ENCODE data around the gene PPP2R5C. TPM values are rescaled to one million over a fixed set of nuclear protein-coding genes. Genes with fewer than 3 reads are reported as not detected.

PPP2R5C gene
- total and polyA plus RNA-seq, 2 of the 4 experiments (the other 2 are of a cell fraction): 65.9 to 78.7 TPM

- Histone ChIP-seq H3K9me3 (ENCODE audit: control insufficient read depth, insufficient read depth, low read length) (no peaks in the 10 kb centered on the region), H3K79me1 (ENCODE audit: low read depth in 1 of 2, low read length in 2 of 2) (peaks cover 36 to 78% of the 10 kb centered on the region in 2 experiments), H2AK9ac (replicated peaks; ENCODE audit: low read depth, low read length, poor library complexity) (no peak overlapping the region), H3K4ac (ENCODE audit: low read depth, low read length) (no peak overlapping the region), H3K27ac (ENCODE audit: insufficient read depth, low read length) (no peak overlapping the region), H3K27me3 (ENCODE audit: control insufficient read depth, insufficient read depth, low read length) (no peaks in the 10 kb centered on the region), H2BK120ac (ENCODE audit: low read depth, low read length) (no peak overlapping the region), H3K4me2 (ENCODE audit: low read depth, low read length) (no peak overlapping the region), H3K14ac (replicated peaks; ENCODE audit: low read depth, low read length) (0 out of 2 replicates have a peak overlapping the region, but pooled peaks have one; percentile 21), H3K4me1 (ENCODE audit: control insufficient read depth, insufficient read depth, low read length) (no peaks in the 10 kb centered on the region), H3K4me3 (ENCODE audit: insufficient read depth, low read depth, low read length) (no peak overlapping the region), H3K56ac (ENCODE audit: extremely low read depth, insufficient read depth, low read length) (no peak overlapping the region), H3K9ac (ENCODE audit: low read depth, low read length) (no peak overlapping the region), H3K36me3 (ENCODE audit: control insufficient read depth, insufficient read depth, low read length) (peaks cover 5% of the 10 kb centered on the region), H3K18ac (ENCODE audit: low read depth, low read length) (no peak overlapping the region), H3K23ac (ENCODE audit: low read depth, low read length) (0 out of 2 replicates have a peak overlapping the region, but pooled peaks have one; percentile 51), H2AK5ac (ENCODE audit: low read depth, low read length) (no peak overlapping the region), H3K9me1 (ENCODE audit: insufficient read depth, low read length) (peaks cover 12% of the 10 kb centered on the region), H2BK5ac (ENCODE audit: low read depth, low read length, poor library complexity, severe bottlenecking) (no peak overlapping the region), H2BK20ac (ENCODE audit: low read depth, low read length) (no peak overlapping the region), H2AFZ (replicated peaks; ENCODE audit: low read length, poor library complexity) (no peak overlapping the region), H4K5ac (ENCODE audit: low read depth, low read length) (no peak overlapping the region), H4K8ac (ENCODE audit: low read depth in 2 of 2, low read length in 2 of 2) (no peak overlapping the region), H4K91ac (ENCODE audit: insufficient read depth, low read depth, low read length) (no peak overlapping the region), H4K20me1 (ENCODE audit: insufficient read depth, low read length) (peaks cover 33% of the 10 kb centered on the region), H2BK15ac (ENCODE audit: low read depth, low read length) (no peak overlapping the region)
- dilution Hi-C loops (cut with HindIII; ENCODE audit: low sequenced_read_pairs, unreplicated experiment): no loop called here
- TF ChIP-seq RAD21 (IDR thresholded peaks at IDR 0.05; ENCODE audit: low read length) (no peak), BHLHE40 (IDR thresholded peaks at IDR 0.05; ENCODE audit: low read depth, low read length) (no peak), MXI1 (IDR thresholded peaks at IDR 0.05; ENCODE audit: borderline replicate concordance, low read depth, low read length) (no peak), CHD1 (IDR thresholded peaks at IDR 0.05; ENCODE audit: low read depth, low read length) (no peak), NFE2L2 (IDR thresholded peaks at IDR 0.05; ENCODE audit: low read depth, low read length) (no peak), FOS (IDR thresholded peaks at IDR 0.05; ENCODE audit: low read depth, low read length) (no peak), MAZ (IDR thresholded peaks at IDR 0.05; ENCODE audit: borderline replicate concordance, low read depth, low read length) (no peak)
- DNase-seq (no peak), ATAC-seq (ENCODE audit: low read depth) (no peak)
- intact Hi-C loops (cut with micrococcal nuclease): no loop called here
- 100% methylated on average over 1 of the region's 9 CpGs; no CpG with 5 or more reads in 1 of the 2 experiments for WGBS, 2 experiments (ENCODE audit: extremely low coverage in 2 of 2, insufficient read length in 1 of 2)
- no TSS peak for BruUV-seq (replicated peaks)
- in situ Hi-C loops (cut with MboI; ENCODE audit: low sequenced_read_pairs): no loop called here
- ChIA-PET CTCF (no interaction called here), POLR2A (ENCODE audit: unreplicated experiment) (no interaction called here)
Measured at GRCh38 chr14:101865288-101865687, 103.8 kb downstream of the PPP2R5C start.
